ENCODE data around the gene DCT.
"Not testable (repeated sequence)": the region's sequence is repeated elsewhere in the genome, so short reads cannot be mapped to it uniquely, and the experiment has no call there.

Gene DCT

GRCh38 chr13:94479616-94480015 lies at the start of gene DCT:
TSS of gene DCT (minus strand) at chr13:94479682. CDS start at chr13:94479255, 427 bp downstream.
- no peak for DNase-seq

- not testable (repeated sequence) for DNase-seq
These were observed 47.5 kb upstream of the DCT start for GRCh38 chr13:94526956-94527355.

DNA sequence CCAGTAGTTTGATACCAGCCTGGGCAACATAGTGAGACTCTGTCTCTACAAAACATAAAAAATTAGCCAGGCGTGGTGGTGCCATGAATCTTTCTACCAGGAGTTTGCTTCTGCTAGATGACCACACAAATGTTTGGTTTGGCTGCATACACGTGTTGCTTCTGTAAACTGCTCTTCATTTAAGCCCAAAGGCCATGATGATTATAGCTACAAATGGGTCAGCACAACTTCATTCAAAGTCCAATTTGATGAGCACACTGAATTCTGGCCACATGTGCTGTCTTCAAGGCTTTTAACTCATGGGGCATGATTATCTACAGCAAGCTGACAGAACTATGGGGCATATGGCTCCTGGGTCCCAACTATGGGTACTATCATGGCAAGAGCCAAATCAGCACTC lies 46.3 kb upstream of the DCT start:
- DNase-seq, result no peak

DNA sequence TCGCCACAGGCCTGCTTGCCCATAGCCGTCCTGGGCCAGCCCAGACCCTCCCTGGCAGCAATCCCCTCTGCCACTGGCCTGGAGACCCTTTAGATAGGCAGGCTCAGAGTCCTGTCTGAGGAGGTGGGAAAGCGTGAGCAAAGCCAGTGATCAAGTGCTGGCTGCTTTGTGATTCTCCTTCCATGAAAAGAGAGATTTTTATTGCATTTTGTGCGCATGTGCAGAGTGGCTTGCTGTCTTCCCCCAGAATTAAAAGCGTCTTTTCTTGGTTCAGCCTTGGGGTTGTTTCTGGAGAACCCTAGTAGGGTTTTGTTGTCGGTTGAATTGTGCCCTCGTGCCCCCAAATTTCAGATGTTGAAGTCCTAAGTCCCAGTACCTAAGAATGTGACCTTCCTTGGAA lies 44.9 kb upstream of the DCT start:
- DNase-seq, result no peak

- no peak for DNase-seq
These were observed 40.5 kb upstream of the DCT start for GRCh38 chr13:94520001-94520400.

DNA sequence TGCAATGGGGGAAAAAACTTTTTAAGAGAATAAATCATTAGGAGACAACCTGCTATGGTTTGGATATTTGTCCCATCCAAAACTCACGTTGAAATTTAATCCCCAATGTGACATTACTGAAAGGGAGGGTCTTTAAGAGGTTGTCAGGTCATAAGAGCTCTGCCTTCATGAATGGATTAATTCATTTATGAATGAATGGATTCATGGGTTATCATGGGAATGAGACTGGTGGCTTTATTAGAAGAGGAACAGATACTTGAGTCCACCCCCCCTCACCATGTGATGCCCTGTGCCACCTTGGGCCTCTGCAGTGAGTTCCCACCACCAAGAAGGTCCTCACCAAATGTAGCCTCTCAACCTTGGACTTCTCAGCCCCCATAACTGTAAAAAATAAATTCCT lies 37.0 kb upstream of the DCT start:
- no peak for DNase-seq

GRCh38 chr13:94515911-94516310 lies 36.4 kb upstream of the DCT start:
- DNase-seq, result no peak

DNA sequence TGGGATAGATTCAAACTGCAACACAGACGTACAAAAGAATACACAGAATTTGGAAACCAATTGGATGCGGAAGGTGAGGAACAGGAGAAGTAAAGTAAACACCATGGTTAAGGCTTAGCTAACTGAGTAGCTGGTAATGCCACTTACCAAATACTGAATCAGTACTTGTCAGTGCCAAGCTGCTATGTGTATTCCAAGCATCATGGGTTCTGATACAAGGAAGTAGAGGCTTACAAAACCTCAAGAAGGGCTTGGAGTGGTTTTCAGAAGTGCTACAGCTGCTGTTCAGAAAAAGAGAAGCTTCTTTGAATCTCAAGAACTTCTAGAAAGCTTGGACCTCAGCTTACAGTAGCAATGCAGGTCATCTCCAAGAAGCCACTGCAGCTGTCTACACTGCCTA lies 35.9 kb upstream of the DCT start:
- DNase-seq, result no peak

- no peak for DNase-seq
These were observed 33.5 kb upstream of the DCT start for GRCh38 chr13:94513026-94513425.

GRCh38 chr13:94505730-94506129 lies 26.2 kb upstream of the DCT start:
- no peak for DNase-seq

GRCh38 chr13:94503851-94504250 lies 24.4 kb upstream of the DCT start:
- DNase-seq, result no peak

DNA sequence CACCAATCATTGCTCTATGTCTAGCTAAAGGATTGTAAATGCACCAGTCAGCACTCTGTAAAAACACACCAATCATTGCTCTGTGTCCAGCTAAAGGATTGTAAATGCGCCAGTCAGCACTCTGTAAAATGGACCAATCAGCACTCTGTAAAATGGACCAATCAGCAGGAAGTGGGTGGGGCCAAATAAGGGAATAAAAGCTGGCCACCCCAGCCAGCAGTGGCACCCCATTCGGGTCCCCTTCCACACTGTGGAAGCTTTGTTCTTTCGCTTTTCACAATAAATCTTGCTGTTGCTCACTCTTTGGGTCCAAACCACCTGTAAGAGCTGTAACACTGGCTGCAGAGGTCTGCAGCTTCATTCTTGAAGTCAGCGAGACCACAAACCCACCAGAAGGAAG lies 19.3 kb upstream of the DCT start:
- DNase-seq, result not testable (repeated sequence)

- no peak for DNase-seq
These were observed 16.3 kb upstream of the DCT start for GRCh38 chr13:94495806-94496205.

DNA sequence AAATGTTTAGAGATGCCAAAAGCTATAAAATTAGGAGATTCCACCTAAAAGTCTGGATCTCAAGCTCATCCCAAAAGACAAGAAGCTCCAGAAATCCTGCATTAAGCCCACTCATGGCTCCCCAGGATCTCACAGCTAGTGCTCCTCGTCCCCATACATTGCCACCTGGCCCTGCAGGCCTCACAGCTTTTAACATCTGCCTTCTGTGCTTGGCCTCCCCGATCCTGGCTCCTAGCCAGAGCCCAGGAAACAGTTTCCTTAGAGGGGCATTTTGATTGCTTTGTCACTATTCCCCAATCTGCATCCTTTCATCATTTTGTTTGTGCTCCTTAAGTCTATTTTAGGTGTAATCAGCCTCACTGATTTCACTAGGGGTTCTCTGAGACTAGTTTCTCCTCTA lies 14.5 kb upstream of the DCT start:
- DNase-seq, result peak; percentile 75

DNA sequence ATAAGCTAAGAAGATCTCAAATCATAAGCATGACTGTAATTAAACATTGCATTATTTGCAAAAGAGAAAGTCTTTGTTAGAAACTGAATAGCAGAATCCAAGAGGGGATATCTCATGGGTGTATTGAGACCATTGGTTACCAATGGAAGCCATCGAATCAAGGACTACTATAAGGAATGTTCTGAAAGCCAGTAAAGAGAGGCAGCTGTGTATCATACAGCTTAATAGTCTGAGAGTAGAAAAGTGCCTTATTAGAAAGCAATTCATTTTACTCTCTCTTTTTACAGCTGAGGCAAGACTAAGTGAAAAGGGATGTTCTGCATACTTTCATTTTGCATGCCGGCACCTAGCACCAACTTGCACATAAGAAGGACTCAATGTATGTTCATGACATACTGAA lies 7.6 kb upstream of the DCT start:
- no peak for DNase-seq

GRCh38 chr13:94483970-94484369 lies 4.5 kb upstream of the DCT start:
- no peak for DNase-seq

GRCh38 chr13:94481941-94482340 lies 2.5 kb upstream of the DCT start:
- DNase-seq, result no peak

DNA sequence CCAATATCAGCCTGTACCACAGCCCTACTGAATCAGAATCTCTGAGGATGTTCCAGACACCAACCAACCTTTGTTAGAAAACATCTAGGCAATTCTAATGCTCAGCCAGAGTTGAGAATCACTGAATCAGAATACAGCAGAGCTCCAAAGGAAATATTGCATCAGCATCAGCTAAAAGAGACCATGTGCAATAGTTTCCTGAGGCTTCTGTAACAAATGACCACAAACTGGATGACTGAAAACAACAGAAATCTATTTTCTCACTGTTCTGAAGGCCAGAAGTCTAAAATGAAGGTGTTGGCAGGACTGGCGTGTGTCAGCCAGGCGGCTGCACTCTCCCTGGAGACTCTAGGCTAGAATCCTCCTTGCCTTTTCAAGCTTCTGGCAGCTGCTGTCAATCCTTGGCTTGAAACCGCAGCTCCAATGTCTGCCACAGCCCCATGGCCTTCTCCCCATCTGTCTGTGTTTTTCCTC lies 1.2 kb upstream of the DCT start:
- DNase-seq, result peak; percentile 87

GRCh38 chr13:94478913-94479312 lies 569 bp downstream of the DCT start:
- DNase-seq, result no peak

DNA sequence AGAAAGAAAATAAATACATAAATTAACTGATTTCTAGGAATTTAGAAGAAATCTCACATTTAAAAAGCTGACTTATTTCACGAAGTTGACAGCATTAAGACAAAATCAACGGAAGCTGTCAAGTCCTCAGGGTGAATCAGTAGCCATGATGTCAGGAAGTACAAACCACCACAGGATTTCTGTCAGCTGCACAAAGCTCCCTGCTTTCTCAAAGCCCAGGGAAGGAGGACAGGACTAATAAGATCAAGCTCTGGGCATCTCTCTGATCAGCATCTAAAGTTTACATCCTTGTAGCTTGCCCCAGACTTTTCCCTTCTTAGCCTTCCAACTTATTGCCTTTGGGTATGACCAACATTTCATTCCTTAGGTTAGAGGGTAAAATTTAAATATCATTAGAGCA lies 9.4 kb downstream of the DCT start:
- DNase-seq, result no peak

DNA sequence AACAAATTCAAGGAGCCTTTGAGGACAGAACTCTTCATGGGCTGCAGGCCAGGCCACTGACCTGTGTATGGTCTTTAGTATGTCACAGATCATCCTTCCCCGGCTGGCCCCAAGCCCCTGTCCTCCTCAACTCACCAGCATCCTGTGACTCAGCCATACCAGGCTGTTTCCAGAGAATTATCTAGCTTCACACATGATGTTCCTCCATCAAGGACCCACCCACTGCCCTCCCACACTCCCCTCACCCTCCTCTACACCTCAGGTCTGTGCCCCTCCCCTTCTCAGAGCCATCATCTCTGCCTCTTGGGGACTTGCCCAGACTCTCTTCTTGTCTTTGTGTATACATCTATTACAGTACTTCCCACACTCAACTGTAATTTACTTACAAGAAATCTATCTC lies 14.7 kb downstream of the DCT start:
- no peak for DNase-seq

DNA sequence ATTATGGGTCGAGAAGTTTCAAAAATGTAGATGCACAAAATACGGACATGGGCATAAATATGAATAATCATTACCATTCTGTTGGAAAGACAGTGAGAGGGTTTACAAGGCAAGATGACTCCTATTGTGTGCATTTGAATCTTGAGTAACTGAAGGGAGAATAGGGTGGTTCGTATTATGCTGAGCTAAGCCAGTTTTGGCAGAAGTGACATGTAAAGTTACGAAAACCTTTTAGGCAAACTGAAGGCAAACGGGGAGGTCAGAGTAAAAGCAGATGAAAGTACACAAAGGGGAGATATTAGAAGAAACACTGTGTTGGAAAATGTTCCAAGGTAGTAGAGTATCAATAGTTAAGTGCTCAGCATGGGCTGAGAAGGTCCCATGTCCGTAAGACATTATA lies 16.8 kb downstream of the DCT start:
- DNase-seq, result no peak

DNA sequence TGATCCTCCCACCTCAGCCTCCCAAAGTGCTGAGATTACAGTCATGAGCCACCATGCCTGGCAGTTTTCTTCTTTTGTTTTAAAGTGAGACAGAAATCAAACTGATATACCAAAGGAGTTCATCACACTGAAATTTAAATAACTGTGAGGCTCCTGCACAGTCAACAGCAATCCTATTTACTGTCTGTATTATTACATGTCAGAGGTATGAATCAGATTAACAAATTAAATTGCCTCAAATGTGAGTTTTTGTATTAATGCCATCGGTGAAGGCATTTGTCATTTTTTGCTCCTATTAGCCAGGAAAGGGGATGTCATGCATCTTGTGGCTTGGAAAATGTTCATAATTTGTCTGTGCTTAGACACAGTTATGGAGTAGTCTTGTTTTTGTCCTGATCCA lies 20.4 kb downstream of the DCT start:
- DNase-seq, result no peak

- DNase-seq, result no peak
These were observed 24.1 kb downstream of the DCT start for GRCh38 chr13:94455414-94455813.

DNA sequence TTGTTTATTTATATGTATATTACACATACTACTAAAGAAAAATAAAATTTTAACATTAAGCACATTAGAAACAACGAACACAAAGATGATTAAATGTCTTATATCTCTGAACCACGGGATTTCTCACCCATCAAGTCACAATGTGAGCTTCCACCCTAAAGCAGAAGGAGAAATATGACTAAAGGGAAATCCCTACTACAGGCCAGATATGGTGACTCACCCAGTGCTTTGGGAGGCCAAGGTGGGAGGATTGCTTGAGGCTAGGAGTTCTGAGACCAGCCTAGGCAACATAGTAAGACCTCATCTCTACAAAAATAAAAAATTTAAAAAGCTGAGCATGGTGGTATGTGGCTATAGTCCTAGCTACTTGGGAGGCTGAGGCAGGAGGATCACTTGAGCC lies 24.6 kb downstream of the DCT start:
- DNase-seq, result no peak

GRCh38 chr13:94454334-94454733 lies 25.1 kb downstream of the DCT start:
- no peak for DNase-seq

Measured in NCI-H2171 (cell line).